Testis (tissue), 3 donors: Measurements from ENCODE around the gene CACNA1C. TPM values are rescaled to one million over a fixed set of nuclear protein-coding genes. Genes with fewer than 3 reads are reported as not detected.

ENCODE experiments used
- DNase-seq: peaks from one replicate; pipeline ENCODE4 v3.0.0-alpha.2; 2019
- H3K27ac ChIP-seq, 2 donors: fragments of 200-600 bp; sonication (generic); one replicate each; pipeline ENCODE4 v1.5.1; 2019
- H3K27me3 ChIP-seq: fragments of 200-600 bp; sonication (generic); one replicate; pipeline ENCODE4 v1.5.1; 2019
- H3K36me3 ChIP-seq: fragments of 200-600 bp; sonication (generic); one replicate; pipeline ENCODE4 v1.5.1; 2017; ENCODE audit warnings: low read depth; ENCODE audit errors: missing control alignments
- H3K4me1 ChIP-seq: fragments of 200-600 bp; sonication (generic); one replicate; pipeline ENCODE4 v1.5.1; 2019
- H3K4me3 ChIP-seq, 2 donors: fragments of 200-600 bp; sonication (generic); one replicate each; pipeline ENCODE4 v1.5.1; 2017 to 2019
- H3K9me3 ChIP-seq: fragments of 200-600 bp; sonication (generic); one replicate; pipeline ENCODE4 v1.5.1; 2017
- CTCF ChIP-seq, 3 experiments: fragments of 450-650 bp in 2 of 3; fragments of 200-600 bp in 1 of 3; sonication (generic) in 1 of 3; IDR thresholded peaks; one replicate each; pipeline ENCODE4 v1.5.1; 2016 to 2019; ENCODE audit warnings: antibody characterized with exemption in 3 of 3, mild to moderate bottlenecking in 2 of 3, moderate library complexity in 1 of 3
- POLR2A ChIP-seq: fragments of 450-650 bp; IDR thresholded peaks from one replicate; pipeline ENCODE4 v1.6.1; 2017; ENCODE audit warnings: antibody characterized with exemption, mild to moderate bottlenecking, moderate library complexity
- WGBS, 2 donors: methylation state at CpG; one replicate each; pipeline ENCODE4 v1.1.5; 2018; 5-methylcytosine and 5-hydroxymethylcytosine counted together
- intact Hi-C: fragments of 100-400 bp; cut with DNase I; formaldehyde crosslinking; loops from one replicate; pipeline ENCODE4 v1.15.1; 2023; ENCODE audit warnings: low total_unique reads
- polyA plus RNA-seq: library from polyadenylated mRNA; stranded (reverse); fragments of 350-450 nt; fragmentation: Illumina TruSeq; extraction: RNeasy Lipid Tissue Mini Kit (QIAGEN cat#74804); gene quantifications from one replicate; pipeline ENCODE4 v1.2.3, GENCODE V29; 2014; ENCODE audit warnings: low read depth, low replicate concordance; ENCODE audit not compliant: insufficient read depth
- total RNA-seq, 2 donors: library from RNA; depleted of rRNA; stranded (reverse); fragments of >200 nt; gene quantifications; one replicate each; pipeline ENCODE4 v1.2.3, GENCODE V29; 2016

CACNA1C gene
- total and polyA plus RNA-seq, 3 donors from 2014 or later: 20.3 to 36.8 (median 32.0) TPM

GRCh38 chr12:2118061-2118460 lies 65.3 kb downstream of the CACNA1C start:
- DNase-seq: no peak
- Histone ChIP-seq H3K27ac (no peak overlapping the region), H3K4me3 (no peak overlapping the region), H3K27me3 (no peaks in the 10 kb centered on the region), H3K4me1 (no peaks in the 10 kb centered on the region), H3K36me3 (no peaks in the 10 kb centered on the region), H3K9me3 (no peaks in the 10 kb centered on the region)
- TF ChIP-seq CTCF (IDR thresholded peaks at IDR 0.05) (no peak), POLR2A (no peak)
- 95 to 97% methylated on average over 5 of the region's 5 CpGs for WGBS, 2 donors
- intact Hi-C loops: no loop called here

- no peaks in the 10 kb centered on the region for H3K27me3 ChIP-seq
- H3K4me1 ChIP-seq: no peaks in the 10 kb centered on the region
- no peak for TF ChIP-seq POLR2A
- TF ChIP-seq CTCF (IDR thresholded peaks at IDR 0.05): no peak
- H3K9me3 ChIP-seq: no peaks in the 10 kb centered on the region
- no peak overlapping the region for H3K27ac ChIP-seq
- intact Hi-C loops: no loop called here
- DNase-seq: no peak
- 87 to 92% methylated on average over 12 of the region's 12 CpGs for WGBS, 2 donors
- H3K4me3 ChIP-seq: no peak overlapping the region
- no peaks in the 10 kb centered on the region for H3K36me3 ChIP-seq
Measured at GRCh38 chr12:2118481-2119255, 65.9 kb downstream of the CACNA1C start.

- Histone ChIP-seq H3K4me1 (no peaks in the 10 kb centered on the region), H3K27ac (no peak overlapping the region), H3K4me3 (no peak overlapping the region), H3K27me3 (no peaks in the 10 kb centered on the region), H3K36me3 (no peaks in the 10 kb centered on the region), H3K9me3 (no peaks in the 10 kb centered on the region)
- DNase-seq: no peak
- intact Hi-C loops: no loop called here
- TF ChIP-seq POLR2A (no peak), CTCF (IDR thresholded peaks at IDR 0.05) (no peak)
- WGBS, 2 donors: 81 to 86% methylated on average over 7 of the region's 7 CpGs
Measured at GRCh38 chr12:2119266-2119665, 66.5 kb downstream of the CACNA1C start.

GRCh38 chr12:2120982-2121758 lies 68.4 kb downstream of the CACNA1C start:
- no peak overlapping the region for H3K4me3 ChIP-seq
- no peak for DNase-seq
- intact Hi-C loops: no loop called here
- H3K27ac ChIP-seq: no peak overlapping the region
- 91 to 92% methylated on average over 20 of the region's 20 CpGs for WGBS, 2 donors
- H3K9me3 ChIP-seq: no peaks in the 10 kb centered on the region
- no peaks in the 10 kb centered on the region for H3K27me3 ChIP-seq
- no peaks in the 10 kb centered on the region for H3K4me1 ChIP-seq
- H3K36me3 ChIP-seq: no peaks in the 10 kb centered on the region
- TF ChIP-seq POLR2A (no peak), CTCF (IDR thresholded peaks at IDR 0.05) (no peak)
